NCI-H1092 (cell line): ENCODE data around the gene CACHD1.

Experiments used
- DNase-seq: peaks from one replicate; lab custom pipeline; 2025; lab: John Stamatoyannopoulos, UW

CACHD1 gene

DNA sequence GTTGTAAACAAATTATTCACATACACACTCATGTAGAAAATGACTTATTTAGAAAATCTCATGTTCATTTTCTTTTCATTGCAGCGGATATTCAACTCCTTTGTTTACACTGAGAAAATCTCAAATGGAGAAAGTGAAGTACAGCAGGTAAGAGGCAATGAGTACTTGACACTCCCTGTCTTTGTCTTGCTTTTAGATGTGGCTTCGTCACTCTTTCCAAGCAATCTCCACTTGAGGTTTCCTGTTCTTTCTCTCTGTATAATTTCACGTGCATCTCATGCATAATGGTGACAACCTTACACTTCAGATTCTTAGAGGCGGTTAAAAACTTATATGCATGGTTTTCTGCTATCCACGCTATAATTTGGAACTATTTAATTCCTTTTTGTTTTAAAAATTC is 80.6 kb downstream of the CACHD1 start:
- DNase-seq, result no peak

GRCh38 chr1:64550946-64551605 is 81.1 kb downstream of the CACHD1 start:
- no peak for DNase-seq

- DNase-seq, result no peak
Observed at GRCh38 chr1:64553285-64553684, 83.4 kb downstream of the CACHD1 start.

- DNase-seq, result no peak
Observed at GRCh38 chr1:64555947-64556346, 86.0 kb downstream of the CACHD1 start.

DNA sequence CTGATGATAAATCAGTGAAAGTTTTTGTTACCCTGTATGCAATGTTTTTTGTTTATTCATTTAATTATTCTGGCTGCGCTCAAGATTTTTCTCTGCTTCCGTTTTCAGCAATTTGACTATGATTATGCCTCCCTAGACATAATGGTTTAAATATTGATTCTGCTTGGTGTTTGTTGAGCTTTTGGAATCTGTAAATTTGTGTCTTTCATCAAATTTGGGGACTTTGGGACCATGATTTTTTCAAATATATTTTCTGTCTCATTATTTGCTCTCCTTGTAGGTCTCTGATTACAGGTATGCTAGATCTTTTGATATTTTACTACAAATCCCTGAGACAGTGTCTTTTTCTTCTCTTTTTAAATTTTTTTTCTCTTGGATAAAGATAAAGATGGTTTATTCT is 92.1 kb downstream of the CACHD1 start:
- DNase-seq, result no peak

DNA sequence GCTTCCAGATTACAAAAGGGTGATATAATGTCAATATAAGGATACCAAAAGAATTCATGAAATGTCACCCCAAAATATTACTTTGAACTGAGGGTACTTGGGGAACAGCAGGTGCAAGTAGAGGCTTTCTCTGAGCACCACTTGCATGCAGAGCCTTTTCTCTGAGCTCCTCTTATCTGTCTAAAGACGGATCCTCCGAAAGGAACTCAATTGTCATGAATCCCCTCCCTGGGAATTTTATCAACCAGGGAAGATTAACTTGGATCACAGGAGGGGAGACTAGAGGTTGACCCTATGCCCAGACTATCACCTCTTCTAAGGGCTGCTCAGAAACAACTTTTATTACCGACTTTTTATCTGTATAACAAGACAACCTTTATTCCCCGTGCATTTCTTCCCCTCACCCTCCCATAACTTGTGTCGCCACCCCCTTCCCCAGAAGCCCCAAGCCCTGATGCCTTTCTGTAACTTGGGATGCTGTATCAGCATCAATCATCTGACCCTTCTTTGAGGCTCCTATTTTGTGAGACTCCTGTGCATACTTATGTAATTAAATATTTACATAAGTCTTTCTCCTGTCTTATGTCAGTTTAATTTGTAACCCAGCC is 94.1 kb downstream of the CACHD1 start:
- DNase-seq, result no peak

DNA sequence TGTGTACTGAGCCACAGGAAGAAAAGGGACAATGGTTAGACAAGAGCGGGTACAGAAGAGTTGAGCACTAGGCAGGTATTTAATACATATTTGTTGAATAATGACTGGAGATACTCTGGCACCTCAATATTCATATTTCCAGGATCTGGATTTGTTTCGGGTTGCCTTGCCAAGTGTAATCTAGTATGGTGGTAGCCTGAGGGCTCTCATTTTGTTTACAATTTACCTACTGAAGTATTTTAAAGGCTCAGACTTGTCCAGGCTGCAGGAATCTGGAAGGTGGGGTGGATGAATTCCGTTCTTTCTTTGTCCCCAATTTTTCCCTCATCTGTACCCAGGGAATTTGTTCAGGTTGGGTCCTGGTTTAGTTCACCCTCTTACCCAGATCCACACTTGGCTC is 95.0 kb downstream of the CACHD1 start:
- DNase-seq, result no peak

GRCh38 chr1:64567426-64568170 is 97.7 kb downstream of the CACHD1 start:
- no peak for DNase-seq

DNA sequence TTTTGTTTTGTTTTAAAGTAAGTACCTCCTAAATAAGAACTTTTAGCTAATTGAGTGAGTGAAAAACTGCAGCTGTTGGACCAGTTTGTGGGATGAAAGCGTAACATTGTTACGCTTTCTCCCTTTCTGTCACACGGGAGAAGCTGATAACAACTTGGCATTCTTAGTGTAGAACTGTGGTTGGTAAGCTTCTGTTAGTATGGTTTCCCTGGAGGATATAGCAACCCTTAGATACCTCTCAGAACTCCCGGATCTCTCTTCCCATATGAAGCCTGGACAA is 98.2 kb downstream of the CACHD1 start:
- DNase-seq, result no peak

DNA sequence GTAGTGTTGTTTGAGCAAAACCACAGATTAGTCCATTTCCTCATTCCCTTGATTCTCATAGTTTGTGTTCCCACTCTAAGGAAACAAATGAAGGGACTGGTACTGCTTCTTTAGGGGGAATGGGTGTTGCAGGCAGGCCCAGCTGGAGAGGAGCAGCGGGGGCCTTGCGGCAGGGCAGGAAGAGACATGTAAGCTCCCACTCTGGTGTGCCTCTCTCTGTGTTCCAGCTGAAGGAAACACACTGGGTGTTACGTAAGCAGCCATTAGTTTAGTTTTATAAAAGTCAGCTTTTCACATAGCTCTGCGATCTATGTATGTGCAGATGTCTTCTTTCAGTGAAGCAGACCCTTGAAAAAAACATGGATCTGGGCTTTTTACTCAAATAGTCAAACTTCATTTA is 99.5 kb downstream of the CACHD1 start:
- DNase-seq, result no peak

DNA sequence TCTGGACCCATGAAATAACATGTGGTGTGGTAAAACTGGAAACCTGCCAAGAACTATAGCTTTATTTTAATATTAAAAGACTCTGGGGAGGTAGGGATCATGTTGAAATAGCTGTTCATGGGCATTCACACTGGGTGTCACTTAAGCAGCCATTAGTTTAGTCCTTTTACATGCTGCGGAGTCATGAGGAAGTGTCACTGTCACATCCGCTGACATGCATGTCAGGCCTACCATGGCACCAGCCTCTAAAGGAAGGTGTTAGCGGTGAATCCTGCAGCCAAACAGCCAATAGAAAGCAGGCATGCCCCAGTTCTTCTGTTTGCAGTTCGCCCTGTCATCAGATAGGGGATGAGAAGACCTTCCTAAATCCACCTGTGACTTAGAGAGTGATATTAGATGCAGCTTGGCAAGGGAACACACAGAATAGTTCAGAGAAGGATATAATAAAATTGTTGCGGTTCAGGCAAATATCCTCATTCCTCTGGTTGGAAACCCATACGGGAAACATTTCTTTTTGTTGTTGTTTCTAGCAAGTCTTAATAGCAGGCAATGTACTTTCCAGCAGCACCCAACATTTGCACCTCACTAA is 100.4 kb downstream of the CACHD1 start:
- no peak for DNase-seq

DNA sequence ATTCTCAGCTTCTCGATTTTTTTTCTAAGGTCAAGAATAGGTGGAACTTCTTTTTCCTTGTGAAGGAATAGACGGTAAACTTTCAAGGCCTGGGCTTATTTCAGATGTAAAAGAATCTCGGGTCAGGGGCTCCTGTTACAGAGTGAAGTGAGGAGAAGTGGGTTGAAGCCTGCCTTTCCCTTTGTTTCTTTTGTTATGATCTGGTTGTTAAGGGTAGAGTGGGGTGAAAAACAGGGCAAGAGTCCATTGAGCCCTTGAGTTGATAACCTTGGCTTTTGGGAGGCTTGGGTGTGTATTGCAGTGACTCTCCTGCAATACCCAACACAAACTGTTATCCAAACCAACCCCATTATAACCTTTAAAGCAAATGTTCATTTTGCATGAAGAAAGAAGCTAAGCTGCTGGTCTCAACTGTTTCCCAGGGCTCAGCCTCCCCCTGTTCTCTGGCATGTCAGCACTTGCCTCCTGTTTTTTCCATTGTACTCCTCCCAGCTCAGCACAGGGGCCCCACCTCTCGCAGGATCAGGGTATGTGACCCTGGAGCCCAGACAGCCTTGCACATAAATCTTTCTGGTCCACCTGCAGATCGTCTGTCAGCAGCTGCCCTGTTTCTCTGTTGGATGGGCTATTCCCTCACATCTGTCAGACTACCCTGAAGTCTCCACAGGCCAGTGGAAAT is 102.4 kb downstream of the CACHD1 start:
- no peak for DNase-seq

DNA sequence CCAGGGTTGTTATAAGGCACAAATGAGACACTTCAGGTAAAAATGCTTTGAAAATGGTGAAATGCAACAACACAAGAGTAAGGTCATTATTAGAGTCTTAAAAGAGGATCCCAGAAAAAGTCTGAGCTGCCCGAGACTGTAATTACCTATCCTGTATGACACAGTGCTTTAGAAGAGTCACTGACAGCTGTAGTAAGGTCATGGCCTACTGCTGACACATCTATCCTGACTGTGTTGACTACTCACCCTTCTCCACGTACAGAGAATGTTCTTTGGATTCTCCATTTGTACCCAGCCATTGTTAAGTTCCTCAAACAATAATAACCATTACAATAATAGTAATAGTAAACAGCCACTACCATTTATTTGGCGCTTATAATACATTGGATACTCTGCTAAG is 104.4 kb downstream of the CACHD1 start:
- DNase-seq, result no peak

DNA sequence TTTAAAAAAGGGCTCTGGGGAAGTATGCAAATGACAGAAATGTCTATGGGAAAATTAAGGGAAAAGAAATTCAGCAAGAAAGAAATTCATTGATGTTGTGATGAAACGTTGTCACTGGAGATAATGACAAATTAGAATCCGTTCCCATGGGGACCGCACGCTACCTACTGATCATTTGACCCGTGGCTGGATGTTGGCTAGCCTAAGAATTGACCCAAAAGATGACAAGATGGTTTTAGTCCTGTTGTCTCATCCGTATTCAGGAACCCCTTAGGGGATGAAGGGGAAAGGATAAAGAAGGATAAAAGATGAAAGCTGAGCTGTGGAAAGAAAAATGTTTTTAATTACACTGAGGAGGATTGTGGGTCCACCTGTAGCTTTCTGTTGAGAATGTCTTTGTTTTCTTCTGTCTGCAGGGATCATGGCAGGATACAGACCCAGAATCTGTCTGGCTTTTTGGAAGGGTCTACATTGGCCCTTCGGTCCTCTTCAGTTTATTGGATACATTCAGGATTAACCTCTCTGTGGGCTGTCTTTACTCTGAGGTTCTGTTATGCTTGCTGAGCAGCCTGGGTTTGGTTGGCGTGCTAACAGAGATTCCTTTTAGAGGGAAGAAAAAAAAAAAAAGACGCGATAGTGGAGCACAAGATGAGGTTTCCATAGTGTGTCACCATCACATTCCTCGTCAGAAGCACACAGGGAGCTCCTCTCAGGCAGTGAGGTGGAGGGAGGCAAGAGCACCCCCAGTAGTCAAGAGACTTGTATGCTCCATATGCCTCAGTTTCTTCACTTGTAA is 106.2 kb downstream of the CACHD1 start:
- DNase-seq, result no peak

GRCh38 chr1:64578270-64578973 is 108.5 kb downstream of the CACHD1 start:
- no peak for DNase-seq

GRCh38 chr1:64579767-64580166 is 109.8 kb downstream of the CACHD1 start:
- no peak for DNase-seq

- DNase-seq, result no peak
Observed at GRCh38 chr1:64581135-64581842, 111.4 kb downstream of the CACHD1 start.

DNA sequence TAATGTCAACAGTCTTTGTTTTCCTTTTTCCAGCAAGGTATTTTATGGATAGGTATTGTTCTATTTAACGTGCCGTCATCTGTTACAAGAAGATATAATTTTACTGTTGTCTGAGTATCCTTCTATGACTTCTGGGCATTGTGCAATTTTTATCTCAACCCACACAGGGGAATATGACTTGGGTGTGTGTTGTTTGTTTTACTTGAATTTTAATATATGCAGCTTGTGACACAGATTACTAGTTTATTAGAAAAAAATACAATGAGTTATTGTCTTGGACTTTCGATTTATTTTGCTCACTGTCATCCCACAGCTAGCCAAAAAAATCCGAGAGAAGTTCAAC is 111.9 kb downstream of the CACHD1 start:
- no peak for DNase-seq

DNA sequence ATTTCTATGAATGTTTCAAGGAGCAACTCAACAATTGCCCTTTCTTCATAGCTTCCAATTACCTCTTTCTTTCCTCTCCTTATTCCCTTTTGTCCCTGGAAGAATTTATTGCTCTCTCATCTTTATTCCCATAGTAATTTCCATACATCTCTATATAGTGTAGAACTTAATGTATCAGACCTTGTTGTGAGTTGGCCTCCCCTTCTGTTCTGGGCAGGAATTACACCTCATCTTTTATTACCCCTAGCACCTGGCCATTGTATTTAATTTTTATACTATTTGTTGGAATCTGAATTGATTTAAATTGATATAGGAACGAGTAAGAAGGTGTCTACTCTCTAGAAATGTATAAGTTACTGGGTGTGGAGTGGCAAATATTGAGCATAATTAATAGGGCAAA is 114.5 kb downstream of the CACHD1 start:
- no peak for DNase-seq

- no peak for DNase-seq
Observed at GRCh38 chr1:64588876-64589275, 118.9 kb downstream of the CACHD1 start.

DNA sequence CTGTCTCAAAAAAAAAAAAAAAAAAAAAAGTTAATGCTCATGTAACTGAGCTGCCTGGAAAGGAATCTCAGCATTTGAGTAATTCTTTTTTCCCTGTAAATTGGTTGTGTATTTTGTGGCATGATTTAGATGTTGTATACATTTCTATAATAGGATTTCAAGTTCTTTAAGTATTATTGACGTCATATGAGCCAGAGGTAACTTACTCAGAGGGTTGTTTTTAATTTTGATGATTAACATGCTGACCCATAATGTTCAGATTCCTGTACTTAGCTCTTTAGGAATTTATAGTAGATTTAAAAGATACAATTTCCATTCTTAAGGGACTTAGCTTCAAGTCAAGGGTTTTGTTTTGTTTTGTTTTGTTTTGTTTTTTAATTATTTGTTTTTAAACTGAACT is 120.4 kb downstream of the CACHD1 start:
- DNase-seq, result no peak
